Heart right ventricle (tissue), 16 donors: ENCODE measurements around the gene GNG7. TPM values are rescaled to one million over a fixed set of nuclear protein-coding genes. Genes with fewer than 3 reads are reported as not detected.

Experiments used
- ATAC-seq, 8 donors: fragments of 200-7000 bp; cut with Tn5 transposase; one replicate each; pipeline ENCODE4 v1.9.1; 2020; ENCODE audit warnings: mild to moderate bottlenecking in 8 of 8, moderate library complexity in 8 of 8, moderate number of reproducible peaks in 1 of 8
- DNase-seq, 2 donors: peaks; one replicate each; pipeline ENCODE4 v3.0.0-alpha.2; 2020
- H3K27ac ChIP-seq, 10 donors: fragments of 200-600 bp; sonication (generic) in 2 of 10; one replicate each; pipeline versions ENCODE4 v1.5.0 to v1.8.0; 2020 to 2022; ENCODE audit warnings: mild to moderate bottlenecking in 3 of 10
- H3K27me3 ChIP-seq, 7 donors: fragments of 200-600 bp; one replicate each; pipeline ENCODE4 v1.8.0; 2021 to 2022; ENCODE audit warnings: mild to moderate bottlenecking in 2 of 7
- H3K36me3 ChIP-seq, 9 donors: fragments of 200-600 bp; sonication (generic) in 1 of 9; one replicate each; pipeline versions ENCODE4 v1.5.0 to v1.8.0; 2020 to 2022; ENCODE audit warnings: mild to moderate bottlenecking in 2 of 9
- H3K4me1 ChIP-seq, 9 donors: fragments of 200-600 bp; sonication (generic) in 1 of 9; one replicate each; pipeline versions ENCODE4 v1.5.0 to v1.8.0; 2020 to 2022; ENCODE audit warnings: mild to moderate bottlenecking in 4 of 9
- H3K4me3 ChIP-seq, 10 donors: fragments of 200-600 bp; sonication (generic) in 2 of 10; one replicate each; pipeline versions ENCODE4 v1.5.0 to v1.8.0; 2020 to 2022; ENCODE audit warnings: mild to moderate bottlenecking in 7 of 10, moderate library complexity in 2 of 10
- H3K9me3 ChIP-seq, 11 donors: fragments of 200-600 bp in 10 of 11; sonication (generic) in 2 of 11; one replicate each; pipeline versions ENCODE4 v1.5.0 to v1.8.0; 2013 to 2022; ENCODE audit warnings: mild to moderate bottlenecking in 2 of 11, control low read depth in 1 of 11, moderate library complexity in 1 of 11
- CTCF ChIP-seq, 9 donors: fragments of 200-600 bp; sonication (generic) in 2 of 9; IDR thresholded peaks; one replicate each; pipeline versions ENCODE4 v1.5.0 to v1.8.0; 2021 to 2022; ENCODE audit warnings: antibody characterized with exemption in 9 of 9, mild to moderate bottlenecking in 5 of 9, moderate library complexity in 1 of 9
- WGBS, 2 donors: extraction: QIAGEN DNeasy Blood & Tissue Kit; methylation state at CpG; one replicate each; pipeline ENCODE4 v1.1.7; 2013; ENCODE audit warnings: inconsistent platforms in 1 of 2; 5-methylcytosine and 5-hydroxymethylcytosine counted together
- intact Hi-C, 10 donors: fragments of 100-400 bp; cut with DNase I; formaldehyde crosslinking; loops; one replicate each; pipeline versions ENCODE4 v1.11.1 to v1.14.2; 2022
- polyA plus RNA-seq, 2 donors: library from polyadenylated mRNA; stranded (reverse); fragments of 200-250 nt; gene quantifications; one replicate each; pipeline ENCODE4 v1.2.3, GENCODE V29; 2013
- total RNA-seq, 10 donors: library from RNA; stranded (reverse); fragmentation: NEBNext Ultra II Directional in 3 of 10; extraction: Animal tissue kit (Norgen Biotek cat#: 25700) in 3 of 10; gene quantifications; one replicate each; pipeline versions ENCODE4 v1.2.1 to v1.2.4, GENCODE V29; 2021 to 2023
- donor health status: Arrhythmogenic right ventricular cardiomyopathy.
- donor health status: ischemic (EF 13 %, LVEDD 7.1; RV severe dilation, severe dysfunction).
- donor health status: healthy with polysubstance abuse.
- donor health status: DM: no; HTN: yes; CAD: no.
- donor health status: DM: no; HTN: no; CAD: no.
- donor health status: ischemic (EF 25% LVEDD 6.9; RV normal size, moderate dysfunction).
- donor health status: ischemic (EF 25% LVEDD 5.7; RV mildly dilated, moderate dysfunction).
- donor health status: healthy.
- donor health status: DM: yes; HTN: yes; CAD: no.
- donor health status: Ischemic cardiomyopathy.
- donor health status: ischemic (EF 35%, LVEDD 5.7; RV mildly dilated, moderate dysfunction).
- donor health status: nonischemic (EF 11% LVEDD 7.7; RV severe dilation, severe dysfunction).
- donor health status: DM: yes; HTN: yes; CAD: no.
- donor health status: PGD.
- donor health status: ischemic (EF 29% LVEDD 5.4; RV normal size, mild dysfunction).
- donor health status: nonischemic (EF 23%, LVEDD 6.1; RV moderate dilation, normal function).

Gene GNG7
- total and polyA plus RNA-seq, 12 donors = 8.4 to 56.9 (median 39.1) TPM

- 1% methylated on average over 64 of the region's 64 CpGs for WGBS, 2 donors
- intact Hi-C loops = no loop called here
- DNase-seq (peak; percentile 97 to 100), ATAC-seq (peak; percentile 99 to 100 (median 100))
- H3K4me3 ChIP-seq = peak within 1 kb of the TSS; percentile 74 to 99 (median 92)
- peaks cover 0 to 5% (median 0%) of the 10 kb centered on the region in 11 donors for H3K9me3 ChIP-seq
- H3K27ac ChIP-seq = peak within 1 kb of the TSS in 9 of 10 donors; percentile 48 to 87 (median 73)
- peaks cover 3 to 31% (median 13%) of the 10 kb centered on the region in 9 donors for H3K4me1 ChIP-seq
- H3K27me3 ChIP-seq = peaks cover 0 to 4% (median 0%) of the 10 kb centered on the region in 7 donors
- peaks cover 0 to 22% (median 3%) of the 10 kb centered on the region in 9 donors for H3K36me3 ChIP-seq
- TF ChIP-seq CTCF (IDR thresholded peaks at IDR 0.05) = peak in 6 of 9 donors; percentile 10 to 27 (median 20)
These were observed 37.3 kb upstream of the GNG7 start, which contains the start of gene SLC39A3 for GRCh38 chr19:2739602-2740313. TSS of gene SLC39A3 (minus strand) at chr19:2740017. CDS start at chr19:2737257, 2,760 bp downstream.

GRCh38 chr19:2736550-2737190 lies 34.2 kb upstream of the GNG7 start:
- no peaks in the 10 kb centered on the region for H3K27me3 ChIP-seq
- DNase-seq = no peak
- H3K36me3 ChIP-seq = peaks cover 0 to 51% (median 3%) of the 10 kb centered on the region in 9 donors
- no peak overlapping the region for H3K27ac ChIP-seq
- 95 to 96% methylated on average over 15 of the region's 15 CpGs for WGBS, 2 donors
- peaks cover 3 to 31% (median 13%) of the 10 kb centered on the region in 9 donors for H3K4me1 ChIP-seq
- H3K9me3 ChIP-seq = peaks cover 0 to 5% (median 0%) of the 10 kb centered on the region in 11 donors
- H3K4me3 ChIP-seq = no peak overlapping the region
- intact Hi-C loops = no loop called here
- ATAC-seq = no peak
- TF ChIP-seq CTCF (IDR thresholded peaks at IDR 0.05) = no peak

GRCh38 chr19:2735374-2735773 lies 32.9 kb upstream of the GNG7 start:
- intact Hi-C loops = no loop called here
- no peak overlapping the region for H3K4me3 ChIP-seq
- H3K27ac ChIP-seq = no peak overlapping the region
- peaks cover 0 to 52% (median 3%) of the 10 kb centered on the region in 9 donors for H3K36me3 ChIP-seq
- DNase-seq (no peak), ATAC-seq (no peak)
- H3K4me1 ChIP-seq = peaks cover 3 to 31% (median 13%) of the 10 kb centered on the region in 9 donors
- no peak for TF ChIP-seq CTCF (IDR thresholded peaks at IDR 0.05)
- H3K27me3 ChIP-seq = no peaks in the 10 kb centered on the region
- peaks cover 0 to 5% (median 0%) of the 10 kb centered on the region in 11 donors for H3K9me3 ChIP-seq
- WGBS, 2 donors = 96 to 97% methylated on average over 12 of the region's 12 CpGs

- intact Hi-C loops = no loop called here
- Histone ChIP-seq H3K27me3 (no peaks in the 10 kb centered on the region), H3K4me3 (no peak overlapping the region), H3K36me3 (peaks cover 0 to 52% (median 3%) of the 10 kb centered on the region in 9 donors), H3K9me3 (peaks cover 0 to 5% (median 0%) of the 10 kb centered on the region in 11 donors), H3K4me1 (peaks cover 3 to 28% (median 13%) of the 10 kb centered on the region in 9 donors), H3K27ac (no peak overlapping the region)
- TF ChIP-seq CTCF (IDR thresholded peaks at IDR 0.05) = no peak
- WGBS, 2 donors = 89 to 92% methylated on average over 26 of the region's 26 CpGs
- ATAC-seq (no peak), DNase-seq (no peak)
These were observed 32.2 kb upstream of the GNG7 start for GRCh38 chr19:2734589-2735288.
